RPMI7951 (cell line): ENCODE results near the gene TLK2. TPM values are rescaled to one million over a fixed set of nuclear protein-coding genes. Genes with fewer than 3 reads are reported as not detected.
"Not testable (repeated sequence)": the region's sequence is repeated elsewhere in the genome, so short reads cannot be mapped to it uniquely, and the experiment has no call there.

Experiments used
- DNase-seq: peaks from one replicate; pipeline ENCODE4 v3.0.0-alpha.2; 2012; ENCODE audit warnings: low read depth
- total RNA-seq: library from RNA; depleted of rRNA; stranded (reverse); fragments of >200 nt; shearing (Covaris generic); gene quantifications from 2 replicates; pipeline ENCODE4 v1.2.3, GENCODE V29; 2014

TLK2 gene
- total RNA-seq, 1 experiment from 2014 or later, result 20.3 TPM

DNA sequence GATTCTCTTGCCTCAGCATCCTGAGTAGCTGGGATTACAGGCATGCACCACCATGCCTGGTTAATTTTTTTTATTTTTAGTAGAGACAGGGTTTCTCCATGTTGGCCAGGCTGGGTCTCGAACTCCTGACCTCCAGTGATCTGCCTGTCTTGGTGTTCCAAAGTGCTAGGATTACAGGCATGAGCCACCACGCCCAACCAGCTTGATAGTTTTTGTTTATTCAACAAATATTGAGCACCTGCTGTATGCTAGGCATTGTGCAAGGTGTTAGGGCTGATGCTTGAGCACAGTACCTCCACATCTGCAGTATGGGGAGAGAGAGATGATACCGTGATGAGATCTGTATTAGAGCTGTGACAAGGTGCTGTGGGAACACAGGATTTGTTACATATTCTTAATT is 3.9 kb downstream of the TLK2 start:
- not testable (repeated sequence) for DNase-seq

DNA sequence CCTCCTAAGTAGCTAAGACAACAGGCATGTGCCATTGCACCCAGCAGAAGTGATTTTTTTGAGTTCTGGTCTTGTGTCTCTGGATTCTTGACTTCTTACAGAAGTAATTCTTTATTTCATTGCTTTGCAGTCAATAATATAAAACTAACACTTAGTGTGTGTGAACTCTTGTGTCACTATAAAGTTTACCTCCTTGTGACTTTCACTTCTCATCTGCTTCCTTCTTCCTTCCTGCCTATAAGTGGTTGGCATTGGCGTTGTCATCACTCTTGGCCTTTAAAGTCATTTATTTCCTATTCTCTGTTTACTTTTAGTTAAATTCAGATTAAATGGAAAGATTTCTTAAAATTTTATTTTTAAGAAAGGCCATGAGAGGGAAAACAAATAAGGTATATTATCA is 12.4 kb downstream of the TLK2 start:
- DNase-seq, result not testable (repeated sequence)

DNA sequence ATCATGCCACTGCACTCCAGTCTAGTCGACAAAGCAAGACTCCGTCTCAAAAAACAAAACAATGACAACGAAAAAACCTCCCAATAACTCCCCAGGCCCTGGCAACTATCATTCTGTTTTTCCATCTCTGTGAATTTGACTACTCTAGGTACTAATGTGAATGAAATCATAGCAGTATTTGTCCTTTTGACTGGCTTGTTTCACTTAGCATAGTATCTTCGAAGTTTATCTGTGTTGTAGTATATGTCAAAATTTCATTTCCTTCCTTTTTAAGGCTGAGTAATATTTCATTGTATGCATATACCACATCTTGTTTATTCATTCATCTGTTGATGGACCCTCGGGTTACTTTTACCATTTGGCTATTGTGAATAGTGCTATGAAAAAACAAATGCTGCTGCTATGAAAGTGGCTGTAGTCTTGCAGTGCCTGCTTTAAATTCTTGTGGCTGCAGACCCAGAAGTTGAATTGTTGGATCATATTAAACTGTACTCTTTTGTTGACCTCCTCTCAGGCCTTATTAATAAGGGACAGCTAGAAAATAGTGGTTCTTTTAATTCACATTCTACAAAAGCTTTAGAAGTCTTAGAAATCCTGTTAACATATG is 14.5 kb downstream of the TLK2 start:
- DNase-seq, result not testable (repeated sequence)

DNA sequence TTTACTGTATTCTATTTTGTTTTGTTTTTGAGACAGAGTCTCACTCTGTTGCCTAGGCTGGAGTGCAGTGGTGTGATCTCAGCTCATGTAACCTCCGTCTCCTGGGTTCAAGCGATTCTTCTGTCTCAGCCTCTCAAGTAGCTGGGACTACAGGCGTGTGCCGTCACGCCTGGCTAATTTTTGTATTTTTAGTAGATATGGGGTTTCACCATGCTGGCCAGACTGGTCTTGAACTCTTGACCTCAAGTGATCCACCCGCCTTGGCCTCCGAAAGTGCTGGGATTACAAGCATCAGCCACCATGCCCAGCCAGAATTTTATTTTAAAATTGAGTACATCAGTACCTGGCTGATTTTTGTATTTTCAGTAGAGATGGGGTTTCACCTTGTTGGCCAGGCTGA is 15.4 kb downstream of the TLK2 start:
- DNase-seq, result not testable (repeated sequence)

DNA sequence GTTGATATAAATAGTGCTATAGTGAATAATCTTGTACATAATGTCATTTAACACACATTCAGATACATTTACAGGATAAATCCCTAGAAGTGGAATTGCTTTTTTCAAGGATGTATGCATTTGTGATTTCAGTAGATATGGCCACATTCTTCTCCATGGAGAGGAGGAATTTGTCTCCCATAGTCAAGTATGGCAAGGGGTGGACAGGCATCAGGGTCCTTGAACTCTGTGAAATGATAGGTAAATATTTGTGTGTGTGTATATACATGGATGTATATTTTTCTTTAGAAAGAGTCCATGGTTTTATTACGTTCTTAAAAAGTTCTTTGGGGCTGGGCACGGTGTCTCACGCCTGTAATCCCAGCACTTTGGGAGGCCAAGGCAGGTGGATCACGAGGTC is 17.7 kb downstream of the TLK2 start:
- DNase-seq, result not testable (repeated sequence)

DNA sequence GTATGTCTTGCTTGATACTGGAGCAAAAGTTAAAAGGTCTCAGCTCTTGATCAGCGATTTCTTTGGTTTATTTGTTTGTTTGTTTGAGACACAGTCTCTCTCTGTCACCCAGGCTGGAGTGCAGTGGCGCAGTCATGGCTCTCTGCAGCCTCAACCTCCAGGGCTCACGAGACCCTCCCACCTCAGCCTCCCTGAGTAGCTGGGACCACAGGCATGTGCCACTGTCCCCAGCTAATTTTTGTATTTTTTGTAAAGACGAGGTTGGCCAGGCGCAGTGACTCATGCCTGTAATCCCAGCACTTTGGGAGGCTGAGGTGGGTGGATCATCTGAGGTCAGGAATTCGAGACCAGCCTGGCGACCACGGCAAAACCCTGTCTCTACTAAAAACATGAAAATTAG is 20.2 kb downstream of the TLK2 start:
- DNase-seq, result not testable (repeated sequence)

DNA sequence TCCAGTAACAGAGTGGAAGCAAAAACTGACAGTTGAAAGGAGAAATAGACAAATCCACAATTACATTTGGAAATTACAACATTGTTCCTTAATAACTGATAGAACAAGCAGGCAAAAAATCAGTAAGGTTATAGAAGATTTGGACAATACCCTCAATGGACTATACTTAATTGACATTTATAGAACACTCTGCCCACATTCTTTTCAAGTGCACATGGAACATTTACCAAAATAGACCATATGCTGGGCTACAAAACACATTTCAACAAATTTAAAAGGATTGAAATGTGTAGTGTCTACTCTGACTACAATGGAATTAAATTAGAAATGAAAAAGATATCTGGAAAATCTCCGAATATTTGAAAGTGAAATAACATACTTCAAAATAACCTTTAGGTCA is 21.8 kb downstream of the TLK2 start:
- not testable (repeated sequence) for DNase-seq

DNA sequence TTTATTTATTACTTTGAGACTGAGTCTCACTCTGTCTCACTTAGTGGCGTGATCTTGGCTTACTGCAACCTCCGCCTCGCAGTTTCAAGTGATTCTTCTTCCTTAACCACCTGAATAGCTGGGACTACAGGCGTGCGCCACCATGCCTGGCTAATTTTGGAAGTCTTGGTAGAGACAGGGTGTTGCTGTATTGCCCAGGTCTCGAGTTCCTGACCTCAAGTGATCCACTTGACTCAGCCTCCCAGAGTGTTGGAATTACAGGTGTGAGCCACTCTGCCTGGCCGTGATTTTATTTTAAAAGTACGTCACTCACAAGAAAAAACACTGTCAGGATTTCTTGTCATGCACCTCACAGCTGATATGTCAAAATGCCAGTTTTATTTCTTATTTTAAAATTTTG is 26.2 kb downstream of the TLK2 start:
- not testable (repeated sequence) for DNase-seq

DNA sequence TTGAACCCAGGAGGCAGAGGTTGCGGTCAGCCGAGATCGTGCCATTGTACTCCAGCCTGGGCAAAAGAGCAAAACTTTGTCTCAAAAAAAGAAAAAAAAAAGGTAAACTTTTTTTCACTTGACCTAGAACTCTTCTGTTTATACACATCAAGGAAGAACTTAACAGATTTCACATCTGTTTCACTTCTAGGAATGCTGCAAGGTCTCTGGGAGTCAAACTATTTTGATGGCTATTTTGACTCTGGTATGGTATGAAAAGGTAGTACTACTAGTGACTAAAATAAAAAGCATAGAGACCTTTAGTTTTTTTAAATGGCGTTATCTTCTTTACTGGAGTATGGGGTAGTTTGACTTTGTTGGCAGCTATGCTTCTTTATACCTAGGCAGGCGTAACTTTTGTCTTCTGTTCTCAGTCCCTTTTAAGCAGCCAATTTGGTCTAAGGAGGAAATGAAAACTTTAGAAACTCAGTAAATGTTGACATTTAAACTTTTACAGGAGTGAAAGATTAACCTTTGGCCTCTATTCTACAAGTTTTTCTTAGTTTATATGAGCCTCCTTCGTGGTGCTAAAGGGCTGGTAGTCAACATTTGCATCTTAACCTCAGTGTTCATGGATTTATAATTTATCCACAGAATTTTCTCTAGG is 28.7 kb downstream of the TLK2 start:
- DNase-seq, result not testable (repeated sequence)

DNA sequence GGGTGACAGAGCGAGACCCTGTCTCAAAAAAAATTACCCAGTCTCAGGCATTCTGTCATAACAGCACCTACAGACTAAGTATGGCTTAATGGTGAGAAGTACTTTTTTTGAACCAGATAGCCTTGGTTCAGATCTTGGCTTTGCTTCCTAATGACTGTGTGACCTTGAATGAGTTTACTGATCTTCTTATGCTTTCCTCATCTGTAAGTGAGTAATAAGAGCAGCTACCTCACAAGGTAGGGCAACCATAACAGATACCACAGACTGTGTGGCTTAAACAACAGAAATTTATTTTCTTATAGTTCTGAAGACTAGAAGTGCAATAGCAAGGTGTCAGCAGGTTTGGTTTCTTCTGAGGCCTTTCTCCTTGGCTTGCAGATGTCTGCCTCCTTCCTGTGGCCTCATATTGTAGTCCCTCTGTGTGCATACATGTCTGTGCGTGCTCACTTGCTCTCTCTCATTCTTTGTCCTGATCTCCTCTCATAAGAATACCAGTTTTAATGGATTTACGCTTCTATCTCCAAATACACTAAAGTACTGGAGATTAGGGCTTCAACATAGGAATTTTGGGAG is 31.7 kb downstream of the TLK2 start:
- DNase-seq, result not testable (repeated sequence)

DNA sequence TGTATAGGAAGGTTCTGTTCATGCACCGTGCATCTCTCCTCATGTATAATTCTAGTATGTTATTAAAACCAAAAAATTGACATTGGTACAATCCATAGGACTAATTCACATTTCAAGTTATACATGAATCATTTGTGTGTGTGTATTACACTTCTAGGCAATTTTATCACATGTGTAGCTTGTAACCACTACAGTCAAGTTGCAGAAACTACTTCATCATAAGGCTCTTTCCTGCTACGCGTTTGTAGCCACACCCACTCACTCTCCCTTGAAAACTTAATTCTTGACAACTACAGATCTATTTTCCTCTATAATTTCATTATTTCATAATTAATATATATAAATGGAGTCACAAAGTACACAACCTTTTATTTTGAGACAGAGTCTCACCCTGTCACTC is 32.4 kb downstream of the TLK2 start:
- DNase-seq, result not testable (repeated sequence)

DNA sequence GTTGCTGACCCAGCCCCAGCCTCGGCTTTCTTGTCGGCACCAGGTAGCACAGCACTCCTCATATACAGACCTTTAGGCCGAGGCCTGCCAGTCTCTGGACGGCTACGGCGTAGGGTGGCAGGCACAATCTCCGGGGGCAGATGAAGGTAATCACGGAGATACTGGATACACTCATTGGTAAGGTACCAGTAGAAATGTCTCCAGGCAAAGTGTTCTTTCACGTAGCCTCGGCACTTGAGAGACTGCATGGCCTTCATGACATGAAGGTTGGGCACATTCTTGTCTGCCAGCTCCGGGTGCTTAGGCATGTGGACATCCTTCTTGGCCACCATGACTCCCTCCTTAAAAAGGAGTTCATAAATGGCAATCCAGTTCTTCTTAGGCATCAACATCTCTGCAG is 37.8 kb downstream of the TLK2 start:
- DNase-seq, result not testable (repeated sequence)

DNA sequence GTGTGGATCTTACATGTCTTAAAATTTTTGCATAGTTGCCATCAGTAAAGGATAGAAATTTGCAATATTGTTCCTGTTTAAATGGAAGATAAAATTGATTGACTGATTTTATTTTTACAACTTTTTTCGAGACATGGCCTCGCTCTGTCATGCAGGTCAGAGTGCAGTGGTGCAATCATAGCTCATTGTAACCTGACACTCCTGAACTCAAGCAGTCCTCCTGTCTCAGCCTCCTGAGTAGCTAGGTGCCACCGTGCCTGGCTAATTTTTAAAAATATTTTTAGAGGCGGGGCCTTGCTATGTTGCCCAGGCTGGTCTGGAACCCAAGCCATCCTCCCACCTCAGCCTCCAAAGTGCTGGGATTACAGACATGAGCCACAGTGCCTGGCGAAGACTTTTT is 42.7 kb downstream of the TLK2 start:
- DNase-seq, result not testable (repeated sequence)

DNA sequence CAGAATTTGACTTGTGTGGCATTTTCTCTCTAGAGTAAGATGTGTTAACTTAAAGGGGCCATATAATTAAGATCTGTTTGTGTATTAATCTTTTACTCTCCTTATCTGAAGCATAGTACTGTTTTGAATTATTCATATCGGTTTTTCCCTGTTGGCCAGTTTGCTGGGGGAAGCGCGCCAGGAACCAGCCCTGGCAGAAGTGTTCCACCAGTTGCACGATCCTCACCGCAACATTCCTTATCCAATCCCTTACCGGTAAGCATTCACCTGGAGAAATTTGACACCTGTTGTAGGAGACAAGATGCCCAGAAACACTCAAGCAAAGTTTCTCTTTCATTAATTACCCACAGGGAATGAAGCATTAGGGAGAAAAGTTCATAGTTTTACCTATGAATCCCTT is 45.5 kb downstream of the TLK2 start:
- DNase-seq, result not testable (repeated sequence)

DNA sequence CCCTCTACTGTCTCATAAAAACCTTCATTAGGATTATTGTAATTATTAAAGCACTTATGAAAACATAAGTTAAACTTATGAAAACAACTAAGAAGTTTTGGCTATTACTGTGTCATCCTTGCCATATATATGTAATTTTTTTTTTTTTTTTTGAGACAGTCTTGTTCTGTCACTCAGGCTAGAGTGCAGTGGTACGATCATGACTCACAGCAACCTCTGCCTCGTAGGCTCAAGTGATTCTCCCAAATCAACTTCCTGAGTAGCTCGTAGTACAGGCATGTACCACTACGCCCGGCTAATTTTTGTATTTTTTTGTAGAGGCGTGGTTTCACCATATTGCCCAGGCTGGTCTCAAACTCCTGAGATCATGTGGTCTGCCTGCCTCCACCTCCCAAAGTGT is 46.7 kb downstream of the TLK2 start:
- DNase-seq, result peak; percentile 2

DNA sequence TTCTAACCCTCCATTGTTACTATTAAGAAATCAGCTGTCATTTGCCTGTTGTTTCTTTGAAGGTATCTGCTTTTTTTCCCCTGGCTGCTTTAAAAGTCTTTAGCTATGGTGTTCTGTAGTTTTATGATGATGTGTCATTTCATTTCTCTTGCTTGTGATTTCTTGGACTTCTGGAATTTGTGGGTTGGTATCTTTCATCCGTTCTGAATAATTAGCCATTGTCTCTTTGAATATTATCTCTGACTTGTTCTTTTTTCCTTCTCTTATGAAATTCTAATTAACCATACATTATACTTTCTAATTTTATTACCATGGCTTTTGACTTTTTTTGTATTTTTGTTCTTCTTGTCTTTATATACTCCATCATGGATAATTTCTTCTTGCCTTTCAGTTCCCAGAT is 52.3 kb downstream of the TLK2 start:
- not testable (repeated sequence) for DNase-seq

DNA sequence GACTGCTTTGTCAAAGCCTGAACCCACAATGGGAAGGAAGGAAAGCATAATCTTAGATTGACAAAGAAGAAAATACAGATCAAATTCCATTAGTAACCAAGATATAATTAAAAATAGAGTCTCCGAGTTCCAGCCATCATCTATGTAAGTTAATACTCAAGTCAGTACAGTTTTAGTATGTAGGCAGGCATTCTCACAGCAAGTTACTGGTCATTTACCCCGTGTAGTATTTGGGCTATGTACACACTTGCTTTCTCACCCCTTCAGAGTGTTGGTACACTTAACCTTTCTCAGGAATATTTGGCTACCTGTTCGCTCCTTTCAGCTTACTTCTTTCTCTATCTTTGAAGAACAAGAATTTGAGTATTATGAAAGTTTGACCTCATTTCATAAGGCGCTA is 57.9 kb downstream of the TLK2 start:
- DNase-seq, result not testable (repeated sequence)

DNA sequence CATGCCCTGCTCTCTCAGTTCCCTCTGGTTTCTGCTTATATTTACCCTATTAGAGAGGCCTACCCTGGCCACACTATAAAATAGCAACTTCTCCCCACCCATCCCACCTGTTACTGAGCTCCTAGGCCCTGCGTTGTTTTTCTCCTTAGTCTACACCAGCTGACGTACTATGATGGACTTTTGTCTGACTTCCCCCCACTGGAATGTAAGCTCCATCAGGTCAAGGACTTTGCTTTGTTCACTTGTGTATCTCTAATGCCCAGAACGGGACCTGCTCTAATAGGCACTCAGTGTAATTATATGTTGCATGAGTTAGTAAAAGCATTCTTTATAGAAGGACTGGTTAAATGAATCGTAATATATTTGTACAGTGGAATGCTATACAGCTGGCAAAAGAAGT is 62.4 kb downstream of the TLK2 start:
- DNase-seq, result not testable (repeated sequence)

DNA sequence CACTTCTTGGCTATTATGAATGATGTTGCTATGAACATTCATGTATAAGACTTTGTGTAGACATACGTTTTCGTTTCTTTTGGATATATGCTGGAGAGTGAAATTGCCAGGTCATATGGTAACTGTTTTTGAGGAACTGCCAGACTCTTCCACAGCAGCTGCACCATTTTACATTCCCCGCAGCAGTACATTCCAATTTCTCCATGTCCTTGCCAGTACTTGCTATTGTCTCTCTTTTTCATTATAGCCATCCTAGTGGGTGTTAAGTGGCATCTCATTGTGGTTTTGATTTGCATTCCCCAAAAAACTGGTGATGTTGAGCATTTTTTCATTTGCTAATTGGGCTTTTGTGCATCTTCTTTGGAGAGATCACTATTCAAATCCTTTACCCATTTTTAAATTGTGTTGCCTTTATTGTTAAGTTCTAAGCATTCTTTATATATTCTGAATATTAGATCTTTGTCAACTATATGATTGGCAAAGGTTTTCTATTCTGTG is 64.7 kb downstream of the TLK2 start:
- not testable (repeated sequence) for DNase-seq

DNA sequence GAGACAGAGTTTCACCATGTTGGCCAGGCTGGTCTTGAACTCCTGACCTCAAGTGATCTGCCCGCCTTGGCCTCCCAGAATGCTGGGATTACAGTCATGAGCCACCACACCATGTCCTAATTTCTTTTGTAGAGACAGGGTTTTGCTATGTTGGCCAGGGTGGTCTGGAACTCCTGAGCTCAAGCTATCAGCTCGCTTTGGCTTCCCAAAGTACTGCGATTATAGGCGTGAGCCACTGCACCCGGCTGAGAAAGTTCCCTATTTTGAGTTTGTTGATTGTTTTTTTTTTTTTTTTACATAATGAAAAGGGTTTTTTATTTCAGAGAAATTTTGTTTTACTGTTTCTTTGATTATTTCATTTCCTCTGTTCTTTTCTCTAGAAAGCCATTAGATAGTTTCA is 67.4 kb downstream of the TLK2 start:
- DNase-seq, result not testable (repeated sequence)

DNA sequence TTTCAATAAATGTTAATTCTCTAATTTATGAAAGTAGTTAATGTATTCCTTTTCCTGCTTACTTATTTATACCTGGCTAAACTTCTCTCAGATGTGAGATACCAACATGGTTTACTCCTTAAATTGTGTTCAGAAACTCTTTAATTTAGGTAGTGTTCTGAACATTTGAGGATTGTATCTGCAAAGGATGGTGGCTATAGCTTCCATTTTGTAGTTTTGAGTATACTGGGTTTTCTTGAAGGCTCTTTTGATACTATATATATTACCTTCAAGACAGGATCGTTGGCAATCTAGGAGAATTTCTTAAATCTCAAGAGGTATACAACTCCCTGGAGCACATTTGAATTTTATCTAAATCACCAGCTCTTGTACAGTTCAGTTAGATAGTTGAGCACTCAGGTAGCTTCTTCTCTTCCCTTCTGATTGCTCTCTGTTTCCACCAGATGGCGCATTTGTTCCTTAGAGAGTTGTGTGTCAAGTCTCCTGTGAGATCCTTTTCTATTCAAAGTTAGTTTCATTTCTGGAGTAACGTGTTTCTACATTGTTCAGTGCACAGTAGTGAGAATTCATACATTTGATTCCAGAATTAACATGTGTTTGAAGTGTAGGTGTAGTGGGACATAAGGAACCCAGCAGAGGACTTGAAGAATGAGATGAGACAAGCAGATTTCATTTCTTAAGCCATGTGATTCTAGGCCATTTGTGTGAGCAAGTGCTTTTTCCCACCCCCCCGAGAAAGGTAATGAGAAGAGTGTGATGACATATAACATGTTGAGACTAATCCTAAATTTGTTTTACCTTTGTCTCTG is 74.4 kb downstream of the TLK2 start:
- peak; percentile 51 for DNase-seq

DNA sequence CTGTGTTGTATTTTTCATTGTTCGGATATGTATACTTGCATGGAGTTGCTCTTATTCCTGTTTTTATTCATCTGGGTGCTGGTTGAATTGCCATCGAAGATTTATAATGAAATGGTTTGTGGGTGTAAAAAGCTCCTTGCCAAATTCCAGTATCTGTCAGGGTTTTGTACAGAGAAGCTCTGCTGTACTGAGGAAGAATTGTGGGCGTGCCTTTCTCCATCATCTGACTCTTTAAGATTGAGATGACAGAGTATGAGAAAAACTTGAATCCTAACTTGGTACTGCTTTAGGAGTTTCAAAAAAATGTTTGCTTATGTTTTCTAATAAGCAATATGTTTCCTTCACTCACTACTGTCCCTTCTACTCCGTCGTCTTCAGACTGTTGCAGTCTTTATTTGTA is 78.9 kb downstream of the TLK2 start:
- DNase-seq, result not testable (repeated sequence)
